ENCODE results near the gene TP63. TPM values are rescaled to one million over a fixed set of nuclear protein-coding genes. Genes with fewer than 3 reads are reported as not detected.
A peak's percentile ranks its signal among the peaks of the same experiment; 100 is the strongest.

The TP63 gene
- total RNA-seq, 1 experiment from 2014 or later: 3.6 TPM

- CTCF ChIA-PET: no interaction called here
- Histone ChIP-seq H3K9me2 (ENCODE audit: insufficient read depth) (no peaks in the 10 kb centered on the region), H4K20me1 (ENCODE audit: insufficient read depth) (no peaks in the 10 kb centered on the region), H3K4me1 (replicated peaks; ENCODE audit: insufficient read depth) (peaks cover 11% of the 10 kb centered on the region), H3K9me3 (ENCODE audit: insufficient read depth, low read depth) (peaks cover 14% of the 10 kb centered on the region; the same call in 1 of the 2 replicates), H2AFZ (no peak overlapping the region), H3K36me3 (ENCODE audit: low read depth) (no peaks in the 10 kb centered on the region), H3K27ac (peak overlapping the region; percentile 44), H3K4me3 (no peak overlapping the region), H3F3A (ENCODE audit: insufficient read depth, low read depth) (peaks cover 14% of the 10 kb centered on the region; the same call in 1 of the 2 replicates), H3K4me2 (no peak overlapping the region), H3K27me3 (ENCODE audit: insufficient read depth, low read depth) (no peaks in the 10 kb centered on the region), H3K79me2 (ENCODE audit: low read depth) (no peaks in the 10 kb centered on the region)
- BruUV-seq (replicated peaks): no TSS peak
- TF ChIP-seq EZH2 (IDR thresholded peaks at IDR 0.05; ENCODE audit: low read depth): no peak
- TF ChIP-seq, protein P1, sequence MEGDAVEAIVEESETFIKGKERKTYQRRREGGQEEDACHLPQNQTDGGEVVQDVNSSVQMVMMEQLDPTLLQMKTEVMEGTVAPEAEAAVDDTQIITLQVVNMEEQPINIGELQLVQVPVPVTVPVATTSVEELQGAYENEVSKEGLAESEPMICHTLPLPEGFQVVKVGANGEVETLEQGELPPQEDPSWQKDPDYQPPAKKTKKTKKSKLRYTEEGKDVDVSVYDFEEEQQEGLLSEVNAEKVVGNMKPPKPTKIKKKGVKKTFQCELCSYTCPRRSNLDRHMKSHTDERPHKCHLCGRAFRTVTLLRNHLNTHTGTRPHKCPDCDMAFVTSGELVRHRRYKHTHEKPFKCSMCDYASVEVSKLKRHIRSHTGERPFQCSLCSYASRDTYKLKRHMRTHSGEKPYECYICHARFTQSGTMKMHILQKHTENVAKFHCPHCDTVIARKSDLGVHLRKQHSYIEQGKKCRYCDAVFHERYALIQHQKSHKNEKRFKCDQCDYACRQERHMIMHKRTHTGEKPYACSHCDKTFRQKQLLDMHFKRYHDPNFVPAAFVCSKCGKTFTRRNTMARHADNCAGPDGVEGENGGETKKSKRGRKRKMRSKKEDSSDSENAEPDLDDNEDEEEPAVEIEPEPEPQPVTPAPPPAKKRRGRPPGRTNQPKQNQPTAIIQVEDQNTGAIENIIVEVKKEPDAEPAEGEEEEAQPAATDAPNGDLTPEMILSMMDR (conservative IDR thresholded peaks at IDR 0.05): no peak
- intact Hi-C loops (cut with micrococcal nuclease; ENCODE audit: unreplicated experiment): no loop called here
- DNase-seq: no peak
- POLR2A ChIA-PET (ENCODE audit: unreplicated experiment): no interaction called here
These were observed 54.1 kb downstream of the TP63 start for GRCh38 chr3:189685291-189685690.

- Histone ChIP-seq H3K4me2 (no peak overlapping the region), H3K36me3 (ENCODE audit: low read depth) (no peaks in the 10 kb centered on the region), H3K9me3 (ENCODE audit: insufficient read depth, low read depth) (peaks cover 14% of the 10 kb centered on the region; the same call in 1 of the 2 replicates), H2AFZ (peak overlapping the region; percentile 67), H3K27me3 (ENCODE audit: insufficient read depth, low read depth) (no peaks in the 10 kb centered on the region), H4K20me1 (ENCODE audit: insufficient read depth) (no peaks in the 10 kb centered on the region), H3F3A (ENCODE audit: insufficient read depth, low read depth) (peaks cover 14% of the 10 kb centered on the region; the same call in 1 of the 2 replicates), H3K4me3 (no peak overlapping the region), H3K79me2 (ENCODE audit: low read depth) (no peaks in the 10 kb centered on the region), H3K27ac (peak overlapping the region; percentile 44), H3K9me2 (ENCODE audit: insufficient read depth) (no peaks in the 10 kb centered on the region), H3K4me1 (replicated peaks; ENCODE audit: insufficient read depth) (peaks cover 11% of the 10 kb centered on the region)
- POLR2A ChIA-PET (ENCODE audit: unreplicated experiment): interaction anchor here (0.7 kb wide), 1 partner anchor 94 kb away, joined by 3 read pairs; no protein-coding TSS in a partner anchor
- DNase-seq: peak in 1 of 2 experiments; percentile 58
- intact Hi-C loops (cut with micrococcal nuclease; ENCODE audit: unreplicated experiment): no loop called here
- no TSS peak for BruUV-seq (replicated peaks)
- CTCF ChIA-PET: no interaction called here
- TF ChIP-seq EZH2 (IDR thresholded peaks at IDR 0.05; ENCODE audit: low read depth): no peak
- TF ChIP-seq, protein P1 (conservative IDR thresholded peaks at IDR 0.05): no peak
These were observed 54.7 kb downstream of the TP63 start for GRCh38 chr3:189685860-189686259.

DNA sequence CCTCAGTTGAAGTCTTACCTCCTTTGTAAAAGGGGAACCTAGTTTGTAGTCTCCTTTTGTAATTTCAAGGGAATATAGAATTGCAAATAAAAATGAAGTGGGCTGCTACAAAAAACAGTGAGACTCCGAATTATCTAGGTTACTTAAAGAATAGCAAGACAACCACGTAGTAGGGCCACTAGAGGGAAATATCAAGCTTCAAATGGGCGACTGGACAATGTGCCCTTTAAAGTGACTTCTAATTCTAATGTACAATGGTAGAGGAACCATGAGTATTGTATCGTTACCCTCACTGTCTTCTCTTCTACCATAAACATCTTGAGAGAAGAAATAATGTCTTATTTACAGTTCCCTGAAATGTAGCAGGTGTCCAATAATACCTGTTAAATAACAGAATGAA is 56.3 kb downstream of the TP63 start:
- DNase-seq: no peak
- no peaks in the 10 kb centered on the region for H3K36me3 ChIP-seq (ENCODE audit: low read depth)
- intact Hi-C loops (cut with micrococcal nuclease; ENCODE audit: unreplicated experiment): no loop called here
- ChIA-PET POLR2A (ENCODE audit: unreplicated experiment) (interaction anchor here (0.6 kb wide), 1 partner anchor 19 kb away, joined by 10 read pairs; no protein-coding TSS in a partner anchor), CTCF (no interaction called here)
- H3K4me3 ChIP-seq: no peak overlapping the region
- no peaks in the 10 kb centered on the region for H3K9me2 ChIP-seq (ENCODE audit: insufficient read depth)
- no peaks in the 10 kb centered on the region for H3K79me2 ChIP-seq (ENCODE audit: low read depth)
- H4K20me1 ChIP-seq (ENCODE audit: insufficient read depth): no peaks in the 10 kb centered on the region
- TF ChIP-seq, protein P1 (conservative IDR thresholded peaks at IDR 0.05): no peak
- no peak for TF ChIP-seq EZH2 (IDR thresholded peaks at IDR 0.05; ENCODE audit: low read depth)
- no peak overlapping the region for H2AFZ ChIP-seq
- H3K27me3 ChIP-seq (ENCODE audit: insufficient read depth, low read depth): no peaks in the 10 kb centered on the region
- peaks cover 14% of the 10 kb centered on the region; the same call in 1 of the 2 replicates for H3K9me3 ChIP-seq (ENCODE audit: insufficient read depth, low read depth)
- no peak overlapping the region for H3K4me2 ChIP-seq
- peaks cover 14% of the 10 kb centered on the region; the same call in 1 of the 2 replicates for H3F3A ChIP-seq (ENCODE audit: insufficient read depth, low read depth)
- peaks cover 11% of the 10 kb centered on the region for H3K4me1 ChIP-seq (replicated peaks; ENCODE audit: insufficient read depth)
- no peak overlapping the region for H3K27ac ChIP-seq
- BruUV-seq (replicated peaks): no TSS peak

Data from PC-9 (cell line).